ENCODE measurements around the gene SPAG17.

GRCh38 chr1:118132000-118132399 lies 53.0 kb downstream of the SPAG17 start:
- no peak for TF ChIP-seq EZH2 (IDR thresholded peaks at IDR 0.05; ENCODE audit: borderline replicate concordance, insufficient read depth, low read depth, low read length, poor library complexity, severe bottlenecking)
- no peak for TF ChIP-seq CTCF (IDR thresholded peaks at IDR 0.05)

Measured in B cell (primary cell).